K562 (cell line): ENCODE results near the gene SLIT1. TPM values are rescaled to one million over a fixed set of nuclear protein-coding genes. Genes with fewer than 3 reads are reported as not detected.

Experiments used
- ATAC-seq: fragments of 200-7000 bp; cut with Tn5 transposase; 3 replicates; pipeline ENCODE4 v1.9.1; 2020; ENCODE audit warnings: moderate library complexity
- BruUV-seq: library from RNA; stranded (reverse); fragments of 400-500 nt; replicated peaks from 2 replicates; lab custom pipeline; 2021; lab: Mats Ljungman, UMichigan
- CTCF ChIA-PET: fragments of 300-600 bp; formaldehyde crosslinking; extraction: SDS; loops from one replicate; lab custom pipeline; 2021; ENCODE audit warnings: low intra/inter-chr PET ratio; lab: Yijun Ruan, JAX
- POLR2A ChIA-PET: fragments of 300-600, 350-650 bp; sonication (Branson Sonifier 250); formaldehyde crosslinking; extraction: SDS; loops from one replicate; lab custom pipeline; 2021; ENCODE audit warnings: antibody characterized with exemption, inconsistent platforms; lab: Yijun Ruan, JAX
- DNase-seq, 4 experiments: peaks; one replicate each; pipeline versions ENCODE4 v3.0.0 to v3.0.0-alpha.2; 2011 to 2018; ENCODE audit warnings: low spot score in 3 of 4, mixed read lengths in 3 of 4; ENCODE audit errors: extremely low read depth in 1 of 4
- FAIRE-seq: peaks from 2 replicates; lab custom pipeline; 2011; peaks lifted over from hg19 to GRCh38; lab: Jason Lieb, UNC
- H2AFZ ChIP-seq: 2 replicates; pipeline ENCODE4 v1.6.0; 2011; ENCODE audit warnings: low read depth, low read length, control low read depth, inconsistent platforms
- H3K27ac ChIP-seq: fragments of 200-600 bp; 3 replicates; pipeline ENCODE4 v1.8.0; 2011; ENCODE audit warnings: low read depth, mild to moderate bottlenecking, control low read depth, inconsistent platforms, low read length, moderate library complexity, mixed read lengths; ENCODE audit errors: extremely low read depth
- H3K27me3 ChIP-seq, 2 experiments: fragments of 300-600 bp in 1 of 2; 2 replicates in 1 of 2; 3 replicates in 1 of 2; pipeline versions ENCODE4 v1.6.0 to v1.8.0; 2011; ENCODE audit warnings: inconsistent platforms in 2 of 2, low read length in 2 of 2, mild to moderate bottlenecking in 1 of 2, mixed read lengths in 1 of 2, moderate library complexity in 1 of 2; ENCODE audit not compliant: control insufficient read depth in 2 of 2, insufficient read depth in 2 of 2
- H3K36me3 ChIP-seq: fragments of 300-600 bp; 3 replicates; pipeline ENCODE4 v1.8.0; 2011; ENCODE audit warnings: mild to moderate bottlenecking, low read length, inconsistent platforms; ENCODE audit not compliant: control insufficient read depth, insufficient read depth
- H3K4me1 ChIP-seq, 2 experiments: fragments of 200-600 bp in 1 of 2; replicated peaks in 1 of 2; 2 replicates in 1 of 2; 3 replicates in 1 of 2; pipeline versions ENCODE4 v1.5.1 to v1.8.0; 2011; ENCODE audit warnings: inconsistent platforms in 2 of 2, low read length in 2 of 2, mild to moderate bottlenecking in 1 of 2, mixed read lengths in 1 of 2, moderate library complexity in 1 of 2; ENCODE audit not compliant: control insufficient read depth in 2 of 2, insufficient read depth in 2 of 2
- H3K4me2 ChIP-seq: 2 replicates; pipeline ENCODE4 v1.6.1; 2011; ENCODE audit warnings: low read length, control low read depth, inconsistent platforms, mixed read lengths; ENCODE audit not compliant: insufficient read depth
- H3K4me3 ChIP-seq: fragments of 200-600 bp; sonication (generic), shearing (Covaris generic); 2 replicates; pipeline ENCODE4 v1.5.1; 2016; ENCODE audit warnings: control low read depth, inconsistent platforms
- H3K79me2 ChIP-seq: fragments of 200-600 bp; 3 replicates; pipeline ENCODE4 v1.8.0; 2011; ENCODE audit warnings: low read length, inconsistent platforms; ENCODE audit not compliant: control insufficient read depth, insufficient read depth
- H3K9ac ChIP-seq, 2 experiments: 2 replicates each; pipeline versions ENCODE4 v1.6.0 to v1.6.1; 2011; ENCODE audit warnings: low read depth in 2 of 2, low read length in 2 of 2, control low read depth in 1 of 2, inconsistent platforms in 1 of 2, mild to moderate bottlenecking in 1 of 2, mixed read lengths in 1 of 2; ENCODE audit not compliant: insufficient read depth in 1 of 2
- H3K9me1 ChIP-seq: one replicate; pipeline ENCODE4 v1.6.0; 2011; ENCODE audit warnings: inconsistent platforms, mild to moderate bottlenecking, low read length, moderate library complexity; ENCODE audit not compliant: control insufficient read depth, insufficient read depth
- H3K9me3 ChIP-seq: replicated peaks from 2 replicates; pipeline ENCODE4 v1.5.1; 2011; ENCODE audit warnings: low read depth, low read length, inconsistent platforms; ENCODE audit not compliant: control insufficient read depth, insufficient read depth
- H4K20me1 ChIP-seq: replicated peaks from 2 replicates; pipeline ENCODE4 v1.6.1; 2011; ENCODE audit warnings: low read length, inconsistent platforms, mixed read lengths; ENCODE audit not compliant: control insufficient read depth, insufficient read depth
- AFF1 ChIP-seq, 2 experiments: fragments of 450-650 bp; IDR thresholded peaks; 2 replicates each; pipeline ENCODE4 v1.6.1; 2018; ENCODE audit warnings: mild to moderate bottlenecking in 2 of 2, low read depth in 1 of 2; ENCODE audit not compliant: partially characterized antibody in 2 of 2
- JUN ChIP-seq, 2 experiments: sonication (generic) in 1 of 2; formaldehyde crosslinking in 1 of 2; IDR thresholded peaks; 2 replicates each; pipeline versions ENCODE4 v1.6.1 to v1.8.0; 2012 to 2022; ENCODE audit warnings: borderline replicate concordance in 2 of 2, mild to moderate bottlenecking in 2 of 2, improper control_type of control experiment in 1 of 2, low read depth in 1 of 2, low read length in 1 of 2, missing genetic modification reagents in 1 of 2
- JUNB ChIP-seq: fragments of 450-650 bp; formaldehyde crosslinking; conservative IDR thresholded peaks from 2 replicates; pipeline ENCODE4 v1.4.0; 2020; ENCODE audit warnings: mild to moderate bottlenecking
- KAT7 ChIP-seq: sonication (generic); formaldehyde crosslinking; IDR thresholded peaks from 2 replicates; pipeline ENCODE4 v1.8.0; 2022; ENCODE audit warnings: missing genetic modification reagents, mild to moderate bottlenecking, borderline replicate concordance
- KLF1 ChIP-seq: fragments of 450-650 bp; IDR thresholded peaks from 2 replicates; pipeline ENCODE4 v1.6.1; 2016; ENCODE audit warnings: missing genetic modification characterization, missing compliant biosample characterization
- NCOA2 ChIP-seq, 2 experiments: fragments of 450-650 bp; IDR thresholded peaks; 2 replicates each; pipeline ENCODE4 v1.6.1; 2018; ENCODE audit warnings: mild to moderate bottlenecking in 2 of 2, moderate library complexity in 1 of 2; ENCODE audit not compliant: partially characterized antibody in 2 of 2
- TGIF2 ChIP-seq: sonication (generic); formaldehyde crosslinking; IDR thresholded peaks from 2 replicates; pipeline ENCODE4 v1.8.1; 2022; ENCODE audit warnings: mild to moderate bottlenecking, missing genetic modification reagents, moderate library complexity
- ZNF217 ChIP-seq: sonication (generic); formaldehyde crosslinking; IDR thresholded peaks from 2 replicates; pipeline ENCODE4 v1.8.0; 2022; ENCODE audit warnings: mild to moderate bottlenecking, missing genetic modification reagents
- ZNF408 ChIP-seq: fragments of 250-450 bp; sonication (Bioruptor Pico); IDR thresholded peaks from 2 replicates; pipeline ENCODE4 v1.4.0; 2020; ENCODE audit warnings: low read depth, mild to moderate bottlenecking, moderate library complexity
- WGBS: fragments of 100-300 bp; shearing (Covaris generic); methylation state at CpG from one replicate; pipeline ENCODE4 v1.1.6; 2016; ENCODE audit warnings: low coverage, mixed read lengths; ENCODE audit not compliant: insufficient coverage; ENCODE audit errors: missing lambda C conversion rate; 5-methylcytosine and 5-hydroxymethylcytosine counted together
- in situ Hi-C: fragments of 300-500 bp; cut with MboI; formaldehyde crosslinking; loops from 4 replicates; pipeline ENCODE4 v1.15.0; 2018; ENCODE audit warnings: inconsistent platforms, mixed read lengths
- intact Hi-C: fragments of 100-400 bp; cut with micrococcal nuclease; formaldehyde crosslinking; loops from 2 replicates; pipeline ENCODE4 v1.14.2; 2022
- polyA plus RNA-seq, 8 experiments: library from polyadenylated mRNA; depleted of rRNA in 4 of 8; stranded (reverse) in 5 of 8; unstranded in 3 of 8; fragments of >200 nt; fragmentation: Nextera tagmentation in 2 of 8; fragmentation: Illumina TruSeq in 1 of 8; extraction: Ambion mirVana in 2 of 8; extraction: Trizol in 1 of 8; gene quantifications; 2 replicates each; pipeline versions ENCODE4 v1.2.1 to v1.2.3, GENCODE V29; 2011 to 2014; ENCODE audit warnings: inconsistent platforms in 1 of 8, missing spikeins in 1 of 8
- total RNA-seq, 7 experiments: library from RNA; depleted of rRNA in 6 of 7; stranded (reverse); fragments of >200 nt in 6 of 7; fragmentation: Illumina TruSeq in 2 of 7; extraction: Trizol in 2 of 7; gene quantifications; 2 replicates each; pipeline versions ENCODE4 v1.2.1 to v1.2.3, GENCODE V29; 2011 to 2021; ENCODE audit warnings: low replicate concordance in 1 of 7
- TF ChIP-seq, protein P1 (sequence below): sonication (generic); formaldehyde crosslinking; IDR thresholded peaks from 2 replicates; pipeline ENCODE4 v1.8.1; 2022; ENCODE audit warnings: missing genetic modification reagents

The SLIT1 gene
- total and polyA plus RNA-seq, 9 of the 15 experiments (the other 6 are each of a cell fraction or from before 2014, with no cell fraction given), result 0.01 to 0.11 (median 0.04) TPM; not detected in 3

- no peaks in the 10 kb centered on the region for H3K9me3 ChIP-seq
- DNase-seq, result no peak
- no peaks in the 10 kb centered on the region for H3K4me1 ChIP-seq
- no TSS peak for BruUV-seq
- H3K9ac ChIP-seq, result no peak overlapping the region
- no peak overlapping the region for H2AFZ ChIP-seq
- no peaks in the 10 kb centered on the region for H3K9me1 ChIP-seq
- ChIA-PET POLR2A (no interaction called here), CTCF (no interaction called here)
- FAIRE-seq, result no peak
- WGBS, result 13% methylated on average over 3 of the region's 3 CpGs
- peaks cover 26 to 77% of the 10 kb centered on the region in 2 experiments for H3K27me3 ChIP-seq
- no peak overlapping the region for H3K4me3 ChIP-seq
- intact Hi-C loops, result no loop called here
- H4K20me1 ChIP-seq, result no peaks in the 10 kb centered on the region; the same call in 1 of the 2 replicates
- no peaks in the 10 kb centered on the region for H3K79me2 ChIP-seq
- TF ChIP-seq NCOA2 (IDR thresholded peaks at IDR 0.05; ENCODE audit: partially characterized antibody in 2 of 2), result no peak
- TF ChIP-seq, all 486 proteins: peak for 0
- H3K4me2 ChIP-seq, result no peak overlapping the region
- ATAC-seq, result no peak
- no peak overlapping the region for H3K27ac ChIP-seq
- in situ Hi-C loops, result no loop called here
- H3K36me3 ChIP-seq, result no peaks in the 10 kb centered on the region
These were observed 49.0 kb downstream of the SLIT1 start for GRCh38 chr10:97136756-97137155.

GRCh38 chr10:97135464-97135863 is 50.3 kb downstream of the SLIT1 start:
- DNase-seq, result no peak
- TF ChIP-seq, protein P1, sequence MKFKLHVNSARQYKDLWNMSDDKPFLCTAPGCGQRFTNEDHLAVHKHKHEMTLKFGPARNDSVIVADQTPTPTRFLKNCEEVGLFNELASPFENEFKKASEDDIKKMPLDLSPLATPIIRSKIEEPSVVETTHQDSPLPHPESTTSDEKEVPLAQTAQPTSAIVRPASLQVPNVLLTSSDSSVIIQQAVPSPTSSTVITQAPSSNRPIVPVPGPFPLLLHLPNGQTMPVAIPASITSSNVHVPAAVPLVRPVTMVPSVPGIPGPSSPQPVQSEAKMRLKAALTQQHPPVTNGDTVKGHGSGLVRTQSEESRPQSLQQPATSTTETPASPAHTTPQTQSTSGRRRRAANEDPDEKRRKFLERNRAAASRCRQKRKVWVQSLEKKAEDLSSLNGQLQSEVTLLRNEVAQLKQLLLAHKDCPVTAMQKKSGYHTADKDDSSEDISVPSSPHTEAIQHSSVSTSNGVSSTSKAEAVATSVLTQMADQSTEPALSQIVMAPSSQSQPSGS, result no peak
- TF ChIP-seq JUN (IDR thresholded peaks at IDR 0.05; ENCODE audit: borderline replicate concordance, low read depth, low read length) (no peak), JUN (CRISPR knock-in tag; IDR thresholded peaks at IDR 0.05; ENCODE audit: borderline replicate concordance) (no peak), TGIF2 (no peak), ZNF217 (no peak), KAT7 (CRISPR knock-in tag) (no peak), JUNB (CRISPR knock-in tag) (no peak), KLF1 (tag) (no peak), AFF1 (IDR thresholded peaks at IDR 0.05; ENCODE audit: low read depth in 1 of 2, partially characterized antibody in 2 of 2) (no peak), ZNF408 (CRISPR knock-in tag) (no peak)

More at GRCh38 chr10:97135464-97135863, 50.3 kb downstream of the SLIT1 start:
- intact Hi-C loops (no loop called here), in situ Hi-C loops (no loop called here)
- H4K20me1 ChIP-seq, result no peaks in the 10 kb centered on the region; the same call in 1 of the 2 replicates
- FAIRE-seq, result no peak
- no peaks in the 10 kb centered on the region for H3K4me1 ChIP-seq
- 0% methylated on average over 8 of the region's 11 CpGs for WGBS
- BruUV-seq, result no TSS peak
- no peak overlapping the region for H2AFZ ChIP-seq
- POLR2A ChIA-PET, result no interaction called here
- H3K4me2 ChIP-seq, result no peak overlapping the region
- no peaks in the 10 kb centered on the region for H3K36me3 ChIP-seq
- no peaks in the 10 kb centered on the region for H3K9me1 ChIP-seq
- no peak overlapping the region for H3K4me3 ChIP-seq
- H3K27me3 ChIP-seq, result peaks cover 14 to 77% of the 10 kb centered on the region in 2 experiments
- H3K9ac ChIP-seq, result no peak overlapping the region
- no peak for ATAC-seq
- no peak overlapping the region for H3K27ac ChIP-seq
- H3K79me2 ChIP-seq, result no peaks in the 10 kb centered on the region
- CTCF ChIA-PET, result no interaction called here
- no peaks in the 10 kb centered on the region for H3K9me3 ChIP-seq
